H9 (cell line): Measurements from ENCODE around the gene LYVE1. TPM values are rescaled to one million over a fixed set of nuclear protein-coding genes. Genes with fewer than 3 reads are reported as not detected.

Source experiments
- DNase-seq: peaks from one replicate; pipeline ENCODE4 v3.0.0-alpha.2; 2017
- H2AFZ ChIP-seq: one replicate; pipeline ENCODE4 v1.6.1; 2013; ENCODE audit warnings: mild to moderate bottlenecking, low read length, control low read depth, moderate library complexity
- H2AK5ac ChIP-seq: 2 replicates; pipeline ENCODE4 v1.6.1; 2013; ENCODE audit warnings: low read length, control low read depth, mixed read lengths; ENCODE audit not compliant: insufficient read length
- H2BK120ac ChIP-seq: one replicate; pipeline ENCODE4 v1.6.1; 2013; ENCODE audit warnings: low read depth, mild to moderate bottlenecking, low read length, control low read depth, inconsistent platforms; ENCODE audit not compliant: poor library complexity, severe bottlenecking
- H2BK12ac ChIP-seq: 2 replicates; pipeline ENCODE4 v1.6.1; 2013; ENCODE audit warnings: low read length, control low read depth, mixed read lengths, low read depth; ENCODE audit not compliant: insufficient read length
- H2BK15ac ChIP-seq: 2 replicates; pipeline ENCODE4 v1.6.1; 2013; ENCODE audit warnings: low read depth, low read length, control low read depth
- H2BK20ac ChIP-seq: one replicate; pipeline ENCODE4 v1.6.1; 2013; ENCODE audit warnings: low read depth, mild to moderate bottlenecking, low read length, control low read depth, inconsistent platforms; ENCODE audit not compliant: poor library complexity, severe bottlenecking
- H2BK5ac ChIP-seq: 2 replicates; pipeline ENCODE4 v1.6.1; 2013; ENCODE audit warnings: low read length, control low read depth, mixed read lengths; ENCODE audit not compliant: insufficient read length
- H3K14ac ChIP-seq: 2 replicates; pipeline ENCODE4 v1.6.1; 2013; ENCODE audit warnings: low read length, control low read depth; ENCODE audit not compliant: insufficient read depth
- H3K18ac ChIP-seq: 2 replicates; pipeline ENCODE4 v1.6.1; 2013; ENCODE audit warnings: low read depth, mild to moderate bottlenecking, mixed read lengths, low read length, control low read depth; ENCODE audit not compliant: insufficient read length
- H3K23ac ChIP-seq: 2 replicates; pipeline ENCODE4 v1.6.1; 2013; ENCODE audit warnings: low read length, control low read depth, mixed read lengths, low read depth; ENCODE audit not compliant: insufficient read length
- H3K23me2 ChIP-seq: 2 replicates; pipeline ENCODE4 v1.6.1; 2013; ENCODE audit warnings: low read depth, mild to moderate bottlenecking, mixed read lengths, low read length, control low read depth; ENCODE audit not compliant: insufficient read length, poor library complexity, severe bottlenecking
- H3K27ac ChIP-seq: 2 replicates; pipeline ENCODE4 v1.5.1; 2013; ENCODE audit warnings: low read length, control low read depth, mixed read lengths, low read depth; ENCODE audit not compliant: insufficient read length
- H3K27me3 ChIP-seq: 2 replicates; pipeline ENCODE4 v1.6.1; 2013; ENCODE audit warnings: low read length, control low read depth, inconsistent platforms; ENCODE audit not compliant: insufficient read depth
- H3K4ac ChIP-seq: 2 replicates; pipeline ENCODE4 v1.6.1; 2013; ENCODE audit warnings: low read depth, mild to moderate bottlenecking, control low read depth, inconsistent platforms, low read length, moderate library complexity
- H3K4me1 ChIP-seq: 2 replicates; pipeline ENCODE4 v1.6.1; 2013; ENCODE audit warnings: low read length, control low read depth, inconsistent platforms; ENCODE audit not compliant: insufficient read depth
- H3K4me2 ChIP-seq: 2 replicates; pipeline ENCODE4 v1.6.1; 2013; ENCODE audit warnings: low read length, control low read depth, mixed read lengths; ENCODE audit not compliant: insufficient read length, insufficient read depth
- H3K56ac ChIP-seq: 2 replicates; pipeline ENCODE4 v1.6.1; 2013; ENCODE audit warnings: low read depth, mild to moderate bottlenecking, mixed read lengths, low read length, control low read depth; ENCODE audit not compliant: insufficient read length
- H3K79me1 ChIP-seq: 2 replicates; pipeline ENCODE4 v1.6.1; 2013; ENCODE audit warnings: low read depth, mild to moderate bottlenecking, moderate library complexity, low read length, control low read depth, inconsistent platforms; ENCODE audit not compliant: insufficient read depth, poor library complexity, severe bottlenecking
- H3K79me2 ChIP-seq: 2 replicates; pipeline ENCODE4 v1.6.1; 2013; ENCODE audit warnings: low read length, control low read depth, inconsistent platforms; ENCODE audit not compliant: insufficient read depth
- H3K9ac ChIP-seq: 2 replicates; pipeline ENCODE4 v1.6.1; 2013; ENCODE audit warnings: low read length, control low read depth, mixed read lengths; ENCODE audit not compliant: insufficient read length; ENCODE audit errors: extremely low read depth
- H3K9me3 ChIP-seq: one replicate; pipeline ENCODE4 v1.6.1; 2013; ENCODE audit warnings: low read depth, low read length, inconsistent platforms; ENCODE audit not compliant: control insufficient read depth
- H3T11ph ChIP-seq: one replicate; pipeline ENCODE4 v1.6.1; 2013; ENCODE audit warnings: mild to moderate bottlenecking, low read length, control low read depth, inconsistent platforms
- H4K20me1 ChIP-seq: one replicate; pipeline ENCODE4 v1.6.1; 2013; ENCODE audit not compliant: control insufficient read depth, insufficient read length, insufficient read depth
- H4K5ac ChIP-seq: 2 replicates; pipeline ENCODE4 v1.6.1; 2013; ENCODE audit warnings: low read depth, mild to moderate bottlenecking, mixed read lengths, low read length, control low read depth; ENCODE audit not compliant: insufficient read length
- H4K8ac ChIP-seq: replicated peaks from 2 replicates; pipeline ENCODE4 v1.6.1; 2013; ENCODE audit warnings: low read length, control low read depth, mixed read lengths, low read depth; ENCODE audit not compliant: insufficient read length
- H4K91ac ChIP-seq: 2 replicates; pipeline ENCODE4 v1.6.1; 2013; ENCODE audit warnings: low read depth, mild to moderate bottlenecking, moderate library complexity, mixed read lengths, low read length, control low read depth; ENCODE audit not compliant: insufficient read length
- H3K27ac Mint-ChIP-seq, 3 experiments: 2 replicates in 2 of 3; 3 replicates in 1 of 3; pipeline ENCODE4 v1.8.0; 2020 to 2021; ENCODE audit warnings: mixed read lengths in 3 of 3, mild to moderate bottlenecking in 1 of 3, moderate library complexity in 1 of 3
- H3K27me3 Mint-ChIP-seq: 2 replicates; pipeline ENCODE4 v1.8.0; 2021; ENCODE audit warnings: low read depth, mild to moderate bottlenecking, moderate library complexity, mixed read lengths
- H3K36me3 Mint-ChIP-seq, 3 experiments: 2 replicates in 2 of 3; 3 replicates in 1 of 3; pipeline ENCODE4 v1.8.0; 2020 to 2021; ENCODE audit warnings: low read depth in 3 of 3, mixed read lengths in 3 of 3; ENCODE audit not compliant: insufficient read depth in 1 of 3
- H3K4me1 Mint-ChIP-seq, 2 experiments: 2 replicates each; pipeline ENCODE4 v1.8.0; 2020; ENCODE audit warnings: mixed read lengths in 2 of 2
- H3K4me3 Mint-ChIP-seq, 2 experiments: 2 replicates in 1 of 2; 3 replicates in 1 of 2; pipeline ENCODE4 v1.8.0; 2020 to 2021; ENCODE audit warnings: mild to moderate bottlenecking in 2 of 2, mixed read lengths in 2 of 2, moderate library complexity in 1 of 2
- H3K9me3 Mint-ChIP-seq, 2 experiments: 2 replicates in 1 of 2; 3 replicates in 1 of 2; pipeline ENCODE4 v1.8.0; 2020; ENCODE audit warnings: mild to moderate bottlenecking in 2 of 2, mixed read lengths in 2 of 2, moderate library complexity in 1 of 2
- CTCF ChIP-seq: fragments of 200-600 bp; sonication (generic); conservative IDR thresholded peaks from 3 replicates; pipeline ENCODE4 v1.8.0; 2021; ENCODE audit warnings: antibody characterized with exemption, mild to moderate bottlenecking
- WGBS: extraction: QIAGEN DNeasy Blood & Tissue Kit; methylation state at CpG from one replicate; pipeline ENCODE4 v1.1.7; 2013; ENCODE audit warnings: missing lambda C conversion rate, low lambda C conversion rate, mixed read lengths; ENCODE audit not compliant: insufficient read length; ENCODE audit errors: extremely low coverage; 5-methylcytosine and 5-hydroxymethylcytosine counted together
- total RNA-seq: library from RNA; stranded (reverse); gene quantifications from 2 replicates; pipeline ENCODE4 v1.2.1, GENCODE V29; 2021

LYVE1 gene
- total RNA-seq, 1 experiment from 2014 or later, result not detected

GRCh38 chr11:10534316-10534715, 34.1 kb downstream of the LYVE1 start:
- Mint-ChIP-seq H3K27ac (no peak overlapping the region), H3K9me3 (no peaks in the 10 kb centered on the region; a peak in 1 of 5 replicates), H3K4me3 (no peak overlapping the region), H3K27me3 (no peaks in the 10 kb centered on the region), H3K36me3 (peaks cover 0 to 17% (median 8%) of the 10 kb centered on the region in 3 experiments; a peak in 4 of 7 replicates), H3K4me1 (no peaks in the 10 kb centered on the region)
- TF ChIP-seq CTCF, result no peak
- Histone ChIP-seq H2BK20ac (no peak overlapping the region), H4K5ac (no peak overlapping the region), H3K27ac (no peak overlapping the region), H2BK12ac (no peak overlapping the region), H3K27me3 (no peaks in the 10 kb centered on the region), H4K8ac (no peak overlapping the region), H3K79me2 (no peaks in the 10 kb centered on the region), H3K4me2 (no peak overlapping the region), H3K56ac (no peak overlapping the region), H3K23me2 (no peaks in the 10 kb centered on the region), H3K4me1 (no peaks in the 10 kb centered on the region), H2AFZ (no peak overlapping the region), H2BK15ac (no peak overlapping the region), H4K91ac (no peak overlapping the region), H2AK5ac (no peak overlapping the region), H4K20me1 (no peaks in the 10 kb centered on the region), H3K9me3 (no peaks in the 10 kb centered on the region), H3K4ac (no peak overlapping the region), H2BK120ac (no peak overlapping the region), H2BK5ac (no peak overlapping the region), H3K9ac (no peak overlapping the region), H3K14ac (no peak overlapping the region), H3K79me1 (no peaks in the 10 kb centered on the region), H3K23ac (no peak overlapping the region), H3K18ac (no peak overlapping the region), H3T11ph (no peak overlapping the region)
- no CpG with 5 or more reads among the region's 2 CpGs for WGBS
- DNase-seq, result no peak
